Lung microvascular endothelial cell (primary cell): ENCODE results near the gene HNRNPL. TPM values are rescaled to one million over a fixed set of nuclear protein-coding genes. Genes with fewer than 3 reads are reported as not detected.
"Not testable (repeated sequence)": the region's sequence is repeated elsewhere in the genome, so short reads cannot be mapped to it uniquely, and the experiment has no call there.

Source experiments
- DNase-seq, 2 donors: peaks; one replicate each; pipeline versions ENCODE4 v3.0.0 to v3.0.0-alpha.2; 2010; ENCODE audit warnings: low read depth in 2 of 2
- total RNA-seq: library from RNA; depleted of rRNA; stranded (reverse); fragments of >200 nt; gene quantifications from 2 replicates; pipeline ENCODE4 v1.2.1, GENCODE V29; 2014

The HNRNPL gene
- total RNA-seq, 1 donor from 2014 or later = 204 TPM

DNA sequence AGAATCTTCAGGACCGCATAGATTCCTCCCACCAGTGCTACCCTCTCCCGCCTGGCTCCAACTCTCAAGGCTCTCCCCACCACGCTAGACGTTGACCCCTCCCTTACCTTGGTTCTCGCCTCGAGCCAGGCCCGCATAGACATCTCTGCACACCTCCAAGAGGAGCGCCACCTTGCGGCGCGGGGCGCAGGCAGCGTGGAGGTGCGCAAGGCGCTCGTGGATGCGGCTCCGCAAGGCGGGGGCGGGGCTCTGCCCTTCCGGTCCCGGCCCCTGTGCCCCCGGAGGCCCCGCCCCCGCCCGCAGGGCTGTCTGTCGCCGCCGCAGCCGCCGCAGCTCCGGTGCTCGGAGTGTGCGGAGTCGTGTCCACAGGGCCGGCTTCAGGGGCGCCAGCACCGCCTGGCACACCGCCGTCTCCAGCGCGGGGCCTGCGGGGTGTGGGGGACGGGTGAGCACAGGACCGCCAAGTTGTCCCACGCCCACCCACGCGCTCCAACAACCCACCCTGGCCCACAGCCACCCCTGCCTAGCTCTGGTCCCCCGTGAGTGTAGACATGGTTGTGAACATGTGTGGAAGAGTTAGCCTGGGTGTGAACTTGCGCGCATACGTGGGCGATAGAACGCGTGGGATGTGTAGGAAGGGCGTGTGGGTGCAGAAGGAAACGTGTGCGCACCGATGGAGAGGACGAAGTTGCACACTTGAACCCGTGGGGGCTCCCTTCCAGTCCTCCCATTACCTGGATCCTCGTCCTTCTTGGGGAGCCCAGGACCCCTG is 20.2 kb upstream of the HNRNPL start:
- peak; percentile 58 to 77 for DNase-seq

- DNase-seq = peak in 1 of 2 donors; percentile 22
Measured at GRCh38 chr19:38869160-38869835, 19.5 kb upstream of the HNRNPL start.

GRCh38 chr19:38868551-38868950 is 18.8 kb upstream of the HNRNPL start:
- no peak for DNase-seq

GRCh38 chr19:38867171-38867780 is 17.5 kb upstream of the HNRNPL start:
- no peak for DNase-seq

GRCh38 chr19:38862321-38863059 is 12.7 kb upstream of the HNRNPL start:
- DNase-seq = peak; percentile 91 to 93

GRCh38 chr19:38861368-38861767 is 11.6 kb upstream of the HNRNPL start:
- DNase-seq = no peak

- not testable (repeated sequence) for DNase-seq
Measured at GRCh38 chr19:38859631-38860204, 9.9 kb upstream of the HNRNPL start.

GRCh38 chr19:38856813-38857212 is 7.0 kb upstream of the HNRNPL start:
- no peak for DNase-seq

DNA sequence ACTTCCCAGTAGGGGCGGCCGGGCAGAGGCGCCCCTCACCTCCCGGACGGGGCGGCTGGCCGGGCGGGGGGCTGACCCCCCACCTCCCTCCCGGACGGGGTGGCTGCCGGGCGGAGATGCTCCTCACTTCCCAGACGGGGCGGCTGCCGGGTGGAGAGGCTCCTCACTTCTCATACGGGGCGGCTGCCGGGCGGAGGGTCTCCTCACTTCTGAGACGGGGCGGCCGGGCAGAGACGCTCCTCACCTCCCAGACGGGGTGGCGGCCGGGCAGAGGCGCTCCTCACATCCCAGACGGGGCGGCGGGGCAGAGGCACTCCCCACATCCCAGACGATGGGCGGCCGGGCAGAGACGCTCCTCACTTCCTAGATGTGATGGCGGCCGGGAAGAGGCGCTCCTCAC is 6.0 kb upstream of the HNRNPL start:
- DNase-seq = not testable (repeated sequence)

GRCh38 chr19:38854961-38855360 is 5.2 kb upstream of the HNRNPL start:
- not testable (repeated sequence) for DNase-seq

DNA sequence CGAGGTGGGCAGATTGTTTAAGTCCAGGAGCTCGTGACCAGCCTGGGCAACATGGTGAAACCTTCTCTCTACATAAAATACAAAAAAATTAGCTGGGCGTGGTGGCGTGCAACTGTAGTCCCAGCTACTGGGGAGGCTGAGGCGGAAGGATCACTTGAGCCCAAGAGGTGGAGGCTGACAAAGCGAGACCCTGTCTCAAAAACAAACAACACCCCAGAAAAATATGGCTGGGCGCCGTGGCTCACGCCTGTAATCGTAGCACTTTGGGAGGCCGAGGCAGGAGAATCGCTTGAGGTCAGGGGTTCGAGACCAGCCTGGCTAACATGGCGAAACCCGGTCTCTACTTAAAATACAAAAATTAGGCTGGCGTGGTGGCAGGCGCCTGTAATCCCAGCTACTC is 3.4 kb upstream of the HNRNPL start:
- DNase-seq = no peak

DNA sequence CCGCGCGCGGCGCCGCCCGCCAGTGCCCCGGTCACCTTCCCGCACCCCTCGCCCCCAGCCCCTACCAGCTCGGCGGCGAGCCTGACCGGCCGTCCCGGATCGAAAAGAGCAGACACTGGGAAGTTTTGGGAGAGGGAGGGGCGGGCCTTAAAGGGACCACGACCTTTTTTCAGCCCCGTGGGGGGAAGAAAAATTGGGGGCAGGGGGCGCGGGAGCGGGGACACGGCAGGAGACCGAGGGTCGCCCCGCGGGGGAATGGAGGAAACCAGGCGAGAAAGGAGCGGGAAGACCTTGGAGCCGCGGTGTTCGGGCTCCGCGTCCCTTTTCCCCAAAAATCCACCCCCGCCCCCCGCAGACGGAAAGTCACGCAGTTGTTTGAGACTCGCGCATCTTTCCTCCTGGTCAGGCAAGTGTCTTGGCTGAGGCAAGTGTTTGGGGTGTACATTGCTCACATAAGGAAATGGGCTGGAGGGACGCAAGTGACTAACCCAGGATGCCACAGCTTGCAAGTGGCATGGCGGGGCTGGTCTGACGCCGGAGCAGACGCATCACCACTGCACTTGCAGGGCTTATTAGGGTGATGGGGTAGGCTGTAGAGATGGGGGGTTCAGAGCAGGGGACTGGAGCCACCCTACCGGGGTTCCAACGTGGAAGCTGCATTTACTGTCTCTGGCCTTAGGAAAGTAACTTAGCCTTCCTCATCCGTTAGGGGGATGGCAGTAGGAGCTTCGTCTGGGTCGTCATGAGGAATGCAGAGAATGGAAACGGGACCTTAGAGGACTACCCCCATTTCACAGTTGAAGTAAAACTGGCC is 2.7 kb upstream of the HNRNPL start:
- peak; percentile 55 to 71 for DNase-seq

DNA sequence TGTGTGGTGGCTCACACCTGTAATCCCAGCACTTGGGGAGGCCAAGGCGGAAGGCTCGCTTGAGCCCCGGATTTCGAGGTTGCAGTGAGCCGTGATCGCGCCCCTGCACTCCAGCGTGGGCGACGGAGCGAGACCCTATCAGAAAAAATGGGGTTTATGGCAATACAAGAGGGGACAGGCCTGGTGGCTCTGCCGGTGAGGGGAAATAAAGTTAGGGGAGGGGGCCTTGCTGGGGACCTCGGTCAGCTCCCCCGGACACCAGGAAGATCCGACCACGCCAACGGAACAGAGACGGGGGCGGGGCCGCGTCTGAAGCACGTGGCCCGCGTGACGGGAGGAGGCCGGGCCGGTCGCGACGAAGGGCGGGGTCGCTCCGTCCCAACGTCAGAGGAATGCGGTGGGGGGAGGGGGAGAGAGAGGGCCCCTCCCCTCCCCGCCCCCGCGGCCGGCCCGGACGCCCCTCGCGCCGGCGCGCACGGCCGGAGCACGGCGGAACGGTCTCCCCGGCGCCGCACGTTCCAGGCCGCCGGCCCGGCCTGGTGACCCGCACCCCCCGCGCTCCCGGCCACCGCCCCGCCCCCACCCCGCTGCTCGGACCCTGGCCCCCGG is 1.9 kb upstream of the HNRNPL start:
- DNase-seq = peak; percentile 93 to 97

GRCh38 chr19:38850976-38851621 is 1.3 kb upstream of the HNRNPL start:
- no peak for DNase-seq

DNA sequence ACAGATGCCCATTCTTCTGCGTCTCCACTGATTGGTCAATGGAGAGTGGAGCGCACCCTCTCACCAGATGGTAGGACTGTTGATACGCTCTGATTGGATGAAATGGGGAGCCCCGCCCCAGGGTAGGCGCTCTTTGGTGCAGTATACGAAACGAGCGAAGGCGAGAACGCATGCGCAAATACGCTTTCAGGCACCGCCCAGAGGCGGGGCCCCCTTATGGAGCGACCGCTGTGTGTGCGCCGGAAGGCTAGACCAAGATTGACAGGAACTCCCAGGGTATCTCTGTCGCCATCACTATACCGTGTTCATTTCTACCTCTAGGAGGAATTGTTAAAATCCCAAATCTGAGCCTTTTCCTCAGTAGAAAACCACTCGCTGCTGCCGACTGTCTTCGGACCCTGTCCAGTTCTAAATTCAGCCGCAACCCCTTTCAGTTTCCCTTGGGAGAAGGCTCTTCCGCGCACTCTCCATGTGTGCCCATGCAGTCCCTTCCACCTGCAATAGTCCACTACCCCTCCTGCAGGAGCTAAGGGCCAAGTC is 720 bp upstream of the HNRNPL start:
- peak in 1 of 2 donors; percentile 100 for DNase-seq

DNA sequence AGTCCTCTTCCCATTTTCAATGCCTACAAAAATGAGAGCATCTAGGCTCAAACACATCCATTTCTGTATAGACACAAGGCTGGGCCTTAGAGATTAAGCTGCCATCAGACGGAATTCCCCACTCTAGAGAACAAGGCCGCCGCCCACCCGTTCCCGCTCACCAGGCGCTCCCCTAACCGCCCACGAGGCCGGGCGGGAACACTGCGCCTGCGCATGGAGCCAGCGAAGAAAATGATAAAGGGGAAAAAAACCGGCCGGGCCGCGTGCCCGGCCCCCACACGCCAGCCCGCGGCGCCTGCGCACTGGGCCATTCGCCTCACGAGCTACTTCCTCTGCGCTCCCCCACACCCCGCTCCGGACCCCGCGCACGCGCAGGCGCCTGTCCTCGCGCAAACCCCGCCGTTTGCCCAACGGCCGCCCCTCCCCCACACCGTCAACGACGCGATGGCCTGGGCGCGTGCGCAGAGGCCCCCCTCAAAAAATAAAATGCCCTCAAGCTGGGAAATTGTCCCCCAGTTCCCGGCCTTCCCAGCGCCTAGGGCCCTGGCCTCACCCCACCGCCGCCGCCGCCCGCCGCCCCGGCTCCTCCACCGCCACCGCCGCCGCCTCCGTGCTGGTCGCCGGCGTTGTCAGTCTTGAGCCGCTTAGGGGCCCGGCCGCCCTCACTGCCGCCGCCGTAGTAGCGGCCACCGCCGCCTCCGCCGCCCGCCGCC is 483 bp downstream of the HNRNPL start:
- DNase-seq = peak; percentile 97 to 98

DNA sequence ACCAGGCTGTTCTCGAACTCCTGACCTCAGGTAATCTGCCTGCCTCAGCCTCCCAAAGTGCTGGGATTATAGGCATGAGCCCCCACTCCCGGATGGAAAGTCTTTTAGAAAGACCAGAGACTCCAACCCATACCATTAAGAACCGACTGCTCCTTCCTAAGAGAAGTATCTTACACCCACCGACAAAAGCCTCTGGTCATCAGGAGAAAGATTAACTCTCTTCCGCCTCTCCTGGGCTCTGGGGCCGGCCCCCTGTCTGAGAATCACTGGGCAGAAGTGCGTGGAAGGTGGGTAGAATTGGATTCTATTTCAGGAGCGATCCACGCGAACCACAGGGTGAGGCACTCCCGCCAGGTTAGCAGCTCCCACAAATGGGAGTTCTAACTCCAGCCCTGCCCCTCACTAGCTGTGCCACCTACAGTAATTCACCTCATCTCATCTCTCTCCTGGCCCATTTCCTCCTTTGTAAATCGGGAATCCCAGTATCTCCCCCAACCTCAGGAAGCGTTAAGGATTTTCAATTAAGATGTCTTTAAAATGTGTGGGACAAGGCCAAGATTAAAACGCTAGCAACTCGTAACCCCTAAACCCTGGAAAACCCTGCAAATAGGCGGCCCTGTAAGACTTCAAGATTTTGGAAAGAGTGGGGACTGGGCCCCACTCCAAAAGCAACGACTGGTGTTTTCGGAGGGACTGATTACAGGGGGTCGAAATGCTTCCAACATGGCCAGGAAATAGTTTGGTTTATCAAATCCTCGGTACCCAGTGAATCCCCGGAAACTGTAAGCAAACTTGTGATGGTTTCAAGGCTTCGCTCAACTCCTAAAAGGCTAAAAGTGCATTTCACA is 1.3 kb downstream of the HNRNPL start:
- DNase-seq = peak in 1 of 2 donors; percentile 23

DNA sequence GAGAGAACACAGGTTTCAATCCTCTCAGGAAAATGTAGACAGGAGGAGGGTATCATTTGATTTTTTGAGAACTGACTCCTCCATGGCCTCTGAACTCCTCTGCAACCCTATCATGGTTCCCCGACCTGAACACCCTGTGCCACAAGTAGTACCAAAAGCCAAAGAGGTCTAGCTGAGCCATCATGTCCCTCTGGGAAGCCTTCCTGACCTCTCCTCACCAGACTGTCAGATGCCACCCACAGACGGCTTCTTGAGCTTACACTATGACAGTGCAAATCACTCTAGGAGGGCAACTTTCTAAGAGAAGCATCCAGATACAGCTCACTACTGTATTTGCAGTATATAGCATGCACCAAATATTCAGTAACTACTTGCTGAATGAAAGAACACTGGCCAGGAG is 3.7 kb downstream of the HNRNPL start:
- no peak for DNase-seq
